ENCODE data around the gene ECE1. TPM values are rescaled to one million over a fixed set of nuclear protein-coding genes. Genes with fewer than 3 reads are reported as not detected.

The ECE1 gene
- 10 to 100 TPM; 79.1 to 83.3 TPM for total RNA-seq

GRCh38 chr1:21289700-21290545, at the start of gene ECE1:
ECE1 (minus strand) TSS chr1:21290463; CDS start chr1:21290414, 49 bp downstream.
- peak in 3 of 4 donors; percentile 43 to 63 (median 45) for DNase-seq
- ATAC-seq = peak; percentile 51
- TF ChIP-seq CTCF (IDR thresholded peaks at IDR 0.05) (no peak), POLR2A (IDR thresholded peaks at IDR 0.05) (peak in 1 of 3 donors; percentile 28)
- no peaks in the 10 kb centered on the region for H3K27me3 ChIP-seq
- intact Hi-C loops (cut with DNase I) = loop anchor here (10.0 kb wide), 1 partner anchor 45 kb away; no protein-coding TSS in a partner anchor
- H3K4me3 ChIP-seq = peak within 1 kb of the TSS; percentile 31 to 83
- H3K27ac ChIP-seq = peak within 1 kb of the TSS; percentile 45 to 71 (median 69)
- H3K4me1 ChIP-seq = peaks cover 68% of the 10 kb centered on the region
- H3K9me3 ChIP-seq = no peaks in the 10 kb centered on the region
- WGBS, 2 donors = 0 to 1% methylated on average over 5 to 64 of the region's 90 CpGs
- H3K36me3 ChIP-seq (replicated peaks in 1 of 2; ENCODE audit: insufficient read depth in 1 of 2, low read depth in 2 of 2) = no peaks in the 10 kb centered on the region

DNA sequence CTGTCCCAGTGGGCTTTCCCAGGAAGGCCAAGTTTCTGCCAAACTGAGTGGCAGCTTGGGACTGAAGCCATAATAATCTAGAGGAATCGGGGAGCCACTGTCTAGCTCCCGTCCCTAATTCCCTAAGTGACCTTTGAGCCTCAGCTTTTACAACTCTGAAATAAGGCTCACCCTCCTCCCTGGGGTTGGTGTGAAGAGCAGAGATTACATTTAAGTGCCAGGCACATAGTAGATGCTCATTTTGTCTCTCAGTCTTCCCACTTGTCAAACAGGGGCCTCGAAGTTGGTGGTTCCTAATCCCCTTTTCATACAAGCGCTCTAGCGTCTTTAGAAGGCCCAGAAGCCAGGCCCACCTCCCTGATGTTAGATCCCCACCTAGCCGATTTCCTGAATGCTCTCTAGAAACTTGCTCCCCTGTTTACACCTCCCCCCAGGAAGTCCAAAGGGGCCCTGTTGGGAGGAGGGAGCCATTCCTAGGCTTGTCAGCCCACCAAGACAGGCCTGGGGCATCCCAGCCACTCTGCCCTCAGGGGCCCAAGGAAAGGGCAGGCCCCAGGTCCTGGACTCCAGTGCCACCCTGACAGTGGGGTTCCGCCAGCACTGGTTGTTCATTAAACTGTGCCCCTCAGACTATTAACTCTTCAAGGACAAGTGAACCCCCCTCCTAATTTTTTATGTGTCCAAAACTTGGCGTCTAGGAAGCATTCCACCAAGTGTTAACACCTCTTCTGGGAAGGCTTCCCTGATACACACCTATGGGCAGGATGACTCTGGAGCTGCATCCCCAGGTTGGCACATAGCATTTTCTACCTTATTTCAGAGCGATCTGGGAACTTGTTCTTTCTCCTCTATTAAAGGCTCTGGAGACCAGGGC, 49.3 kb upstream of the ECE1 start:
- intact Hi-C loops (cut with DNase I) = loop anchor here (10.0 kb wide), 1 partner anchor 55 kb away; no protein-coding TSS in a partner anchor
- 48 to 60% methylated on average over 9 of the region's 9 CpGs for WGBS, 2 donors
- ATAC-seq = no peak

DNA sequence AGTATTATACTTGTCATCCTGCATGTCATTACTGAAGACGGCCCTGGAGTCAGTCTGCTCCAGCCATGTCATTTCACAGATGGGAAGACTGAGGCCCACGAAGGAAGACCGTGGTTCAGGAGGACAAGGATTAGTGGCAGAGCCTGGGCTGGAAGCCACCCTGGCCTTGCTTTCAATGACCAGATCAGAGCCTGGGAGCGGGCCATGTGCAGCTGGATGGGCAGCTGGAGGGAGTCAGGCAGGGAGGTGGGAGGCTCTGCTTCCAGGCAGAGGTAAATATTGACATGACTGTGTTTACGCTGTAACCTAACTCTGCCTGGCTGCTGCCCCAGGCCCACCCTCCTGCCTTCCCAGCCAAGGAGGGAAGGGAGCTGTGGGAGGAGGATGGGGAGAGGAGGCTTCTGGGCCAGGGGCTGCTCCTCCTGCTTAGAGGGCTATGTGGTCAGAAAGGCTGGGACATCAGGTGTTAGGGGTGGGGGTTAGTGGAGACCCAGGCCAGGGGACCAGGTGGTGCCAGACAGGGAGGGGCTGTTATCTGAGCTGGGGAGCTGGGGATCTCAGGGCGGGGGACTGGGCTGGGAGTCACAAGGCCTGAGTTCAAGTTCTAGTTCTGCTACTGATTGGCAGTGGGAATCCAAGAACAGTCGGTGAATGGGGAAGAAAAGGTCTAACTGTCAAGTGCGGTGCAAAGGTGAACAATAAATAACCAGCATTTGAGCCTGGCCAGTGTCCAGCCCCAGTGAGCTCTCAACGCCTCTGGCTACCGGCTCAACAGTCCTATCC, 48.5 kb upstream of the ECE1 start:
- Histone ChIP-seq H3K4me1 (peaks cover 100% of the 10 kb centered on the region), H3K36me3 (replicated peaks in 1 of 2; ENCODE audit: insufficient read depth in 1 of 2, low read depth in 2 of 2) (no peaks in the 10 kb centered on the region), H3K9me3 (no peaks in the 10 kb centered on the region), H3K27ac (peak overlapping the region; percentile 83 to 92 (median 90)), H3K27me3 (no peaks in the 10 kb centered on the region), H3K4me3 (no peak overlapping the region)
- intact Hi-C loops (cut with DNase I) = loop anchor here (10.0 kb wide), 1 partner anchor 54 kb away; no protein-coding TSS in a partner anchor
- DNase-seq = peak; percentile 93 to 97 (median 96)
- TF ChIP-seq CTCF (IDR thresholded peaks at IDR 0.05) = no peak
- TF ChIP-seq POLR2A (IDR thresholded peaks at IDR 0.05) = peak in 1 of 3 donors; percentile 27
- peak; percentile 82 for ATAC-seq
- 22 to 27% methylated on average over 10 of the region's 10 CpGs for WGBS, 2 donors

More for the DNA sequence above, 49.3 kb upstream of the ECE1 start:
- DNase-seq = no peak
- TF ChIP-seq POLR2A (IDR thresholded peaks at IDR 0.05) (no peak), CTCF (IDR thresholded peaks at IDR 0.05) (no peak)
- H3K27ac ChIP-seq = peak overlapping the region; percentile 83 to 92 (median 90)
- no peaks in the 10 kb centered on the region for H3K36me3 ChIP-seq (replicated peaks in 1 of 2; ENCODE audit: insufficient read depth in 1 of 2, low read depth in 2 of 2)
- H3K4me1 ChIP-seq = peaks cover 95% of the 10 kb centered on the region
- H3K9me3 ChIP-seq = no peaks in the 10 kb centered on the region
- H3K4me3 ChIP-seq = no peak overlapping the region
- H3K27me3 ChIP-seq = no peaks in the 10 kb centered on the region

GRCh38 chr1:21337928-21338572, 47.8 kb upstream of the ECE1 start:
- Histone ChIP-seq H3K36me3 (replicated peaks in 1 of 2; ENCODE audit: insufficient read depth in 1 of 2, low read depth in 2 of 2) (no peaks in the 10 kb centered on the region), H3K4me3 (no peak overlapping the region), H3K4me1 (peaks cover 99% of the 10 kb centered on the region), H3K27me3 (no peaks in the 10 kb centered on the region), H3K9me3 (no peaks in the 10 kb centered on the region), H3K27ac (peak overlapping the region; percentile 83 to 92 (median 90))
- DNase-seq = peak; percentile 84 to 95 (median 88)
- ATAC-seq = peak; percentile 54
- TF ChIP-seq POLR2A (IDR thresholded peaks at IDR 0.05) (peak in 2 of 3 donors; percentile 14 to 33), CTCF (IDR thresholded peaks at IDR 0.05) (no peak)
- intact Hi-C loops (cut with DNase I) = loop anchor here (10.0 kb wide), 1 partner anchor 53 kb away; no protein-coding TSS in a partner anchor
- 16 to 23% methylated on average over 7 of the region's 7 CpGs for WGBS, 2 donors
